ENCODE measurements around the gene SLC9B2. TPM values are rescaled to one million over a fixed set of nuclear protein-coding genes. Genes with fewer than 3 reads are reported as not detected.

SLC9B2 gene
- total RNA-seq, 2 experiments from 2014 or later: 21.1 to 21.7 TPM

GRCh38 chr4:103099691-103100392 is 23.3 kb upstream of the SLC9B2 start, which contains the start of gene BDH2:
Gene BDH2 (minus strand): TSS chr4:103099834. CDS start chr4:103096254, 3,580 bp downstream.
- Histone ChIP-seq H3K4me1 (ENCODE audit: insufficient read depth, low read length) (peaks cover 14% of the 10 kb centered on the region), H3K9me3 (ENCODE audit: control insufficient read depth in 1 of 2, insufficient read depth in 1 of 2, low read length in 2 of 2) (no peaks in the 10 kb centered on the region), H3K36me3 (ENCODE audit: insufficient read depth, low read length) (peaks cover 4% of the 10 kb centered on the region), H3K4me3 (ENCODE audit: low read length) (peak within 1 kb of the TSS; percentile 52), H3K27me3 (ENCODE audit: control insufficient read depth in 1 of 2, insufficient read depth in 2 of 2, low read length in 2 of 2) (no peaks in the 10 kb centered on the region), H3K27ac (ENCODE audit: low read depth in 1 of 2, low read length in 2 of 2) (no peak within 1 kb of the TSS)
- peak within 1 kb of the TSS; percentile 92 for H3K4me3 Mint-ChIP-seq
- H3K4me1 Mint-ChIP-seq (ENCODE audit: low read depth): peaks cover 33% of the 10 kb centered on the region
- CTCF ChIA-PET: interaction anchor here (0.6 to 3.2 kb wide), 13 partner anchors 8 to 1989 kb away, joined by 3 to 14 read pairs (median 3); no protein-coding TSS in a partner anchor
- H3K27ac Mint-ChIP-seq: peak within 1 kb of the TSS; percentile 79
- intact Hi-C loops (cut with DNase I, micrococcal nuclease): loop anchor here (1.0 to 10.0 kb wide), 11 partner anchors 53 to 755 kb away; partner anchors contain the start of genes SLC39A8 (in 2 of the 2) and CISD2 (in 1 of the 2)
- peak; percentile 82 for TF ChIP-seq CTCF (IDR thresholded peaks at IDR 0.05)
- no peaks in the 10 kb centered on the region for H3K9me3 Mint-ChIP-seq
- no peaks in the 10 kb centered on the region for H3K27me3 Mint-ChIP-seq
- peak in 10 of 14 experiments; percentile 7 to 92 (median 36) for DNase-seq
- POLR2A ChIA-PET: interaction anchor here (1.0 to 2.4 kb wide), 6 partner anchors 9 to 669 kb away, joined by 3 to 30 read pairs (median 6); partner anchors contain the start of genes SLC9B1, SLC9B2 and UBE2D3
- H3K36me3 Mint-ChIP-seq (ENCODE audit: low read depth): no peaks in the 10 kb centered on the region
- peak; percentile 99 for ATAC-seq (ENCODE audit: poor library complexity)

DNA sequence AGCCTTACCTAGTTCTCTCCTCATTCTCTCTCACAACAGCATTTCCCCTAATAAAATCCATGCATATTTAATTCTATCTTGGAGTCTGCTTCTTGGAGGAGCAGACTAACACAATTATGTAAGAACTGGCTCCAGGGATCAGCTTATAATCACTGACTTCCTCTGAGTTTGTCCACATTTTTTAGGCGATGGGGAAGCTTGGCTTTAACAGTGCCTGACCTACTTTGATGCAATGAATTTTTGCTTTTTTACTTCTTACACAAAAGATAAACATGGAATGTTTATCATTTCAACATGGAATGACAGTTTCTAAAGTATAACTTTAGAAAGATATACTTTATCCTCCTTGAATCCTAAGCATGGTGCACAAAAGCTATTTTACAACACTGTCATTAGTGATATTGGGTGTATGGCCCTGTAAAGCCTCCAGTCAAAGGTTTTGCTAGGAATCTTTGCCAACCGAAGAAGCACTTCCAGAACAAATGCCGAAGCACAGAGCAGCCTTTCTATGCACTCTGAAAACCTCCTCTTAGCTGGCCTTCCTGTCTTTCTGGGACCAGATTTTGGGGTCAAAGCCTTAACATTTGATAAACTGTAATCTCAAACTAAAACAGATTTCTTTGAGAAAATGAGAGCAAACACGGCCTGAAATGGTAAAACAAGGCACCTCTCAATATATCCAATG is 22.3 kb upstream of the SLC9B2 start:
- Histone ChIP-seq H3K9me3 (ENCODE audit: control insufficient read depth in 1 of 2, insufficient read depth in 1 of 2, low read length in 2 of 2) (no peaks in the 10 kb centered on the region), H3K4me1 (ENCODE audit: insufficient read depth, low read length) (peaks cover 14% of the 10 kb centered on the region), H3K27ac (ENCODE audit: low read depth in 1 of 2, low read length in 2 of 2) (no peak overlapping the region), H3K4me3 (ENCODE audit: low read length) (peak overlapping the region; percentile 52), H3K27me3 (ENCODE audit: control insufficient read depth in 1 of 2, insufficient read depth in 2 of 2, low read length in 2 of 2) (no peaks in the 10 kb centered on the region), H3K36me3 (ENCODE audit: insufficient read depth, low read length) (peaks cover 5% of the 10 kb centered on the region)
- no peak for TF ChIP-seq CTCF (IDR thresholded peaks at IDR 0.05)
- ATAC-seq (ENCODE audit: poor library complexity) (no peak), DNase-seq (no peak)
- no peaks in the 10 kb centered on the region for H3K9me3 Mint-ChIP-seq
- ChIA-PET CTCF (interaction anchor here (0.6 to 3.2 kb wide), 10 partner anchors 9 to 1988 kb away, joined by 3 to 14 read pairs (median 3); no protein-coding TSS in a partner anchor), POLR2A (interaction anchor here (1.2 to 2.4 kb wide), 5 partner anchors 8 to 271 kb away, joined by 3 to 30 read pairs (median 8); partner anchors contain the start of genes SLC9B1, SLC9B2 and UBE2D3)
- no peaks in the 10 kb centered on the region for H3K27me3 Mint-ChIP-seq
- peaks cover 5% of the 10 kb centered on the region for H3K36me3 Mint-ChIP-seq (ENCODE audit: low read depth)
- peak overlapping the region; percentile 79 for H3K27ac Mint-ChIP-seq
- intact Hi-C loops (cut with DNase I, micrococcal nuclease): loop anchor here (1.0 to 10.0 kb wide), 9 partner anchors 52 to 754 kb away; partner anchors contain the start of genes SLC39A8 (in 2 of the 2) and CISD2 (in 1 of the 2)
- H3K4me1 Mint-ChIP-seq (ENCODE audit: low read depth): peaks cover 33% of the 10 kb centered on the region
- H3K4me3 Mint-ChIP-seq: peak overlapping the region; percentile 92

GRCh38 chr4:103098341-103098740 is 21.8 kb upstream of the SLC9B2 start:
- Mint-ChIP-seq H3K4me3 (peak overlapping the region; percentile 92), H3K9me3 (no peaks in the 10 kb centered on the region), H3K4me1 (ENCODE audit: low read depth) (peaks cover 33% of the 10 kb centered on the region), H3K27ac (no peak overlapping the region), H3K27me3 (no peaks in the 10 kb centered on the region), H3K36me3 (ENCODE audit: low read depth) (peaks cover 7% of the 10 kb centered on the region)
- Histone ChIP-seq H3K4me1 (ENCODE audit: insufficient read depth, low read length) (peaks cover 14% of the 10 kb centered on the region), H3K27ac (ENCODE audit: low read depth in 1 of 2, low read length in 2 of 2) (no peak overlapping the region), H3K27me3 (ENCODE audit: control insufficient read depth in 1 of 2, insufficient read depth in 2 of 2, low read length in 2 of 2) (no peaks in the 10 kb centered on the region), H3K36me3 (ENCODE audit: insufficient read depth, low read length) (peaks cover 5% of the 10 kb centered on the region), H3K9me3 (ENCODE audit: control insufficient read depth in 1 of 2, insufficient read depth in 1 of 2, low read length in 2 of 2) (no peaks in the 10 kb centered on the region), H3K4me3 (ENCODE audit: low read length) (no peak overlapping the region)
- POLR2A ChIA-PET: interaction anchor here (2.2 to 2.4 kb wide), 2 partner anchors 21 to 271 kb away, joined by 15 to 30 read pairs; partner anchors contain the start of genes SLC9B2 and UBE2D3
- intact Hi-C loops (cut with DNase I, micrococcal nuclease): loop anchor here (2.0 to 10.0 kb wide), 8 partner anchors 52 to 751 kb away; partner anchors contain the start of genes CISD2 (in 1 of the 2) and SLC39A8 (in 1 of the 2)
- CTCF ChIA-PET: interaction anchor here (1.1 to 3.2 kb wide), 3 partner anchors 8 to 667 kb away, joined by 4 to 14 read pairs (median 11); no protein-coding TSS in a partner anchor
- DNase-seq (no peak), ATAC-seq (ENCODE audit: poor library complexity) (no peak)
- TF ChIP-seq CTCF (IDR thresholded peaks at IDR 0.05): no peak

All from CD4-positive, alpha-beta T cell (primary cell).